Dermis microvascular lymphatic vessel endothelial cell (primary cell): ENCODE measurements around the gene HGFAC. TPM values are rescaled to one million over a fixed set of nuclear protein-coding genes. Genes with fewer than 3 reads are reported as not detected.
"Not testable (repeated sequence)": the region's sequence is repeated elsewhere in the genome, so short reads cannot be mapped to it uniquely, and the experiment has no call there.

Experiments used
- DNase-seq, 2 donors: peaks; one replicate each; pipeline versions ENCODE4 v3.0.0 to v3.0.0-alpha.2; 2010; ENCODE audit warnings: low read depth in 2 of 2
- total RNA-seq: library from RNA; depleted of rRNA; stranded (reverse); fragments of >200 nt; gene quantifications from 2 replicates; pipeline ENCODE4 v1.2.1, GENCODE V29; 2014

The HGFAC gene
- total RNA-seq, 1 donor from 2014 or later, result 0.13 TPM

DNA sequence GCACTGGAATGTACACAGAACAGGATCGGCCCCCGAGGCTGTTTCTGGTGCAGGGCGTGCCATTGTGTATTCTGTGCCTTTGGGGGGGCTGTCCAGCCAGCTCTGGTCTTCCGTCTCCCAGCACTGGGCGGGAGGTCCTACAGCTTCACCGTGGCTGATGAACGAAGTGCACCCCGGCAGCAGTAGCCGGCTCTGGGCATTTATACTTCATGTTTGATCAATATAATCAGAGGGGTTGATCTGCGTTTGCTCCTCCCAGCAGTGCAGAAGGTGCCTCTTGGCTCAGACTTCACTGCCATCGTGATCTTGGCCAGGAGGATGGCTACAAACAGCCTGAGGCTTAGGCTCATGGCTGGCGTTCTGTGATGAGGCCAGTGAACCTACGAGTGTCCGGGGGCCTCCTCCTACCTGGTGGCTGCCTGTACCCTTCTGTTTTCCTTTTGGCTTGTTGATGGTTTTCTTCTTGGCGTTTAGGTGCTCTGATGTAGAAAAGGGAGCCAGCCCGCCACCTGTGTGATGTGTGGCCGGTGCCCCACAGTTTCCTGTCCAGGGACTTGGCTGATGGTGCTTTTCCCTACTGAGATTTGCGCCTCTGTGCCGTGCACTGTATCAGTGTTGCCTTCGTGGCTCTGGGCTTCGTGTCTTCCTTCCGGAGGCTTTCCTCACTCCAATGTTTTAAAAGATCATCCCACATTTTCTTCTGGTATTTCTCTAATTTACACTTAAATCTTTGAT, 31.2 kb upstream of the HGFAC start:
- no peak for DNase-seq

DNA sequence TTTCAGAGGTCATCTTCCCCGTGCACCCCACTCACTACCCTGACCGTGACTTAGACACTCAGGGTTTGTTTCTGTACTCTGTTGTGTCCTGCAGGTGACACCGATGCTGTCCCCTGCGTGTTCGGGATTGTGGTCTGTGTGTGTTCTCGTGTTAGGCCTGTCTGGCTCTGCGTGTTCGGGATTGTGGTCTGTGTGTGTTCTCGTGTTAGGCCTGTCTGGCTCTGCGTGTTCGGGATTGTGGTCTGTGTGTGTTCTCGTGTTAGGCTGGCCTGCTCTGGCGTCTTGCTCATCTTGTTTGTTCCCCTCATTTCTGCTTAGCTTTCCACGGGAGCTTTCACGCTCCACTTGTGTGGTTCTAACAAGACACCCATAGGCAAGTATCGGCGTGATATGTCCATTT, 30.6 kb upstream of the HGFAC start:
- not testable (repeated sequence) for DNase-seq

DNA sequence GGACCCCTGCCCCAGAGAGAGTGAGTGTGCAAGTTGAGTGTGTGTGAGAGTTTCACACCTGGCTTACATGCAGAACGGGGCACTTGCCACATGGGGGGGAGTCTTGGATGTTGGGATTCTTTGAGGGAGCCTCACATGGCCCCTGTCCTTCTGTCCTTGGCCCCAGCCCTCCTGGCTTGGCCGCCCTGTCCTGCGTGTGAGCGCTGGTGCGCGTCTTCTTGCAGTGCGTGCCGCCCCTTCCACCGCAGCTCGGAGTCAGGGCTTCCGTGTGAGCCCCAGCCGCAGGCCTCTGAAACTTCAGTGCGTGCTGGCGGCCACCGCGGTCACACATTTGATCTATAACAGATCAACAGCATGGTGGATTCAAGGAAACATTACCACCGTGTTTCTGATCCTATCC, 30.1 kb upstream of the HGFAC start:
- DNase-seq, result no peak

DNA sequence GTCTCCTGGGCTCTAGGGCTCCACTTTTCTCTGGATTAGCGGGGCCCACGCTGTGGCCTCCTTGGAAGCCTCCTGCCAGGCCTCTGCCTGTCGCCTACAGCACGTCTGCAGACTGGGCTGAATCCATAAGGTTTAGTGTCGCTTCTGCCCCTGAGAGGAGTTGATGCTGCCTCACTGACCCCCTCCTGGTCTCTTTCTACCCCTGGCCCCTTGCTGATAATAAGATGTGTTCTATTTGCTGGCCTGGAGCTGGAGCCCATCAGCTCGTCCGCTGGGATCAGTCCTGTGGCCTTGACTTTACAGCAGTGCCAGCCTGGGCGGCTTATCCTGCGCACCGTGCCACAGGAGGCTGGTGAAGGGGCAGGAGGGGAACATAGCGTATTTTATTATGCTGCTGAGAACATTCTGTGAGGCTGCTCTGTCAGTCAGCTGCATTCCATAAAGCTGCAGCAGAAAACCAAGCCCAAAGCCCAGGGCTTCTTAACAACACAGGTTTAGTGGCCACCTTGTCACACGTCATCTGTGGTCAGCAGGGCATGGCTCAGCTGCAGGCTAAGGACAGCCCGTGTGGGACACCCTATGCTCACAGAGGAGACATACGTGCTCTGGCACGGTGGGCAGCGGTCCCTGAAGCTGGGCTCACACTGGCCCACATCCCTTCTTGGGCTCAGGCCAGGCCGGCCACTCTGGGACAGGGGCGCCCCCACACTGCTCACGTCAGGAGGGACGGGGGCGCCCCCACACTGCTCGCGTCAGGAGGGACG, 29.3 kb upstream of the HGFAC start:
- DNase-seq, result no peak

DNA sequence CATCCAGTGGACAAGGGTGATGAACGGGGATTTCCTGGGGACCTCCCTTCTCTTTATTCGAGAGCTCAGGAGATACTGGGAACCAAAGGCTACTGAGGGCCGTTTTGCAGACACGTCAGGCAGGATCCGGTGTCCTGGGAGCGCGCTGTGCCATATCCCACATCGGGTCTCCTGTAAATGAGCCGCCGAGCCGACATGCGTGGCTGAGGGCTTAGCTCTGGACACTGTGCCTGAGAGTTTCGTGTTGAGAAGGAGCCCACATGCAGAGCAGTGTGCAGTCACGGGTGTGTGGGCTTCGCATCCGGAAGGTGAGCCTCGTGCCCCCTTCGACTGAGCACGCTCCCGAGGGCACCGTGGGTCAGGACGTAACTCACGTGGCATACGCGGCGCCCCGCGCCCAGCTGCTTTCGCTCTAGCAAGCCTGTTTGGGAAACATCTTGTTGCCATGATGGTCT, 28.5 kb upstream of the HGFAC start:
- no peak for DNase-seq

DNA sequence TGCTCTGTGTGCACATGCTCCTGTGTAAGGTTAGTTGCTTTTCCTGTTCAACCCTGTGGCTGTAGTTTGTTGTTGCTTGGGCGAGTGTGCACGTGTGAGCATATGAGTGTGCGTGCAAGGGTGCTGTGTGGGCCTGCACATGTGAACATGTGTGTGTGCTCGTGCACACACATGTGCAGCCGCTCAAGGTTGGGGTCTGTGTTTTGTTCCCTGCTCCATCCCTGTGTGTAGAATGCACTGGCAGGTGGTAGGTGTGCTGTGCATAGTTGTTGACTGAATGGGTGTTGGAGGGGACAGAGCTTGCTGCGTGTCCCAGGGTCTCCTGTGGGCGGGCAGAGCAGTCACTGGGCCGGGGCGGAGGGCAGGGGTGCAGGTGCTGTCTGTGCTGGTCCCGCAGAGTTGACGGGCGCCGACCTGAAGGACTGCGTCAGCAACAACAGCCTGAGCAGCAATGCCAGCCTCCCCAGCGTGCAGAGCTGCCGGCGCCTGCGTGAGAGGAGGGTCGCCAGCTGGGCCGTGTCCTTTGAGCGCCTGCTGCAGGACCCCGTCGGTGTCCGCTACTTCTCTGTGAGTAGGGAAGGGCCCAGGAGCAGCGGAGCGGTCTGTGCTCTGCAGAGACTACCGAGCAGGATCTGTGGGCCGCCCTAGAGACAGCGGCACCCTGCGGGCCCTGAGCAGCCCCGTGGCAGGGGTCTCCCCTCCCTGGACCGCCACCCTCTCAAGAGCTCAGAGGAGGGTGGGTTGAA, 27.9 kb upstream of the HGFAC start:
- no peak for DNase-seq

DNA sequence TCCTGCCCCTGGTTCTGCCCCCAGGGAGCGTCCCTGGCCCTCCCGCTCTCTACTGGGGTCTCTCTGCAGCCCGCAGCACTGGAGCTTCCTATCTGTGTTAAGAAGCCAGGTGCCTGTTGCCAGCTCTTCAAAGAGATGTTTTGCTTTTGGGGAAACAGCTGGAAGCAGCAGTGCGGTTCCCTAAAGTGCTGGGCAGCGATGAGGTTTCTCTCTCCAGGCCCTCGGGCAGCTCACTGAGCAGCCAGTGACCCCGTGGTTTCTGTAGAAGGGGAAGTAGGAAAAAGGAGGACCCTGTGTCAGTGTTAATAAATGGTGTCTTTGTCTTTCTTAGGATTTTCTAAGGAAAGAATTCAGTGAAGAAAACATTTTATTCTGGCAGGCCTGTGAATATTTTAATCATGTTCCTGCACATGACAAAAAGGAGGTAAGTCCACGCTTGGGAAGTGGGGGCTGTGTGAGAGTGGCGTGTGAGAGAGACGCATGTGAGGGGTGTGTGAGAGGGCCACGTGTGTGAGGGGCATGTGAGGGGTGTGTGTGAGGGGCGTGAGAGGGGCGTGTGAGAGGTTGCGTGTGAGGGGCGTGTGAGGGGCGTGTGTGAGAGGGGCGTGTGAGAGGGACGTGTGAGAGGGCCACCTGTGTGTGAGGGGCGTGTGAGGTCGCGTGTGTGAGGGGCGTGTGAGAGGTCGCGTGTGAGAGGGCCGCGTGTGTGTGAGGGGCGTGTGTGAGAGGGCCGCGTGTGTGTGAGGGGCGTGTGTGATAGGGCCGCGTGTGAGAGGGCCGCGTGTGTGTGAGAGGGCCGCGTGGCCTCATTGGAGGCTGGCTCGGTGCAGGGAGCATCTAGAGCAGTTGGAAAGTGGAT, 27.1 kb upstream of the HGFAC start:
- DNase-seq, result no peak

DNA sequence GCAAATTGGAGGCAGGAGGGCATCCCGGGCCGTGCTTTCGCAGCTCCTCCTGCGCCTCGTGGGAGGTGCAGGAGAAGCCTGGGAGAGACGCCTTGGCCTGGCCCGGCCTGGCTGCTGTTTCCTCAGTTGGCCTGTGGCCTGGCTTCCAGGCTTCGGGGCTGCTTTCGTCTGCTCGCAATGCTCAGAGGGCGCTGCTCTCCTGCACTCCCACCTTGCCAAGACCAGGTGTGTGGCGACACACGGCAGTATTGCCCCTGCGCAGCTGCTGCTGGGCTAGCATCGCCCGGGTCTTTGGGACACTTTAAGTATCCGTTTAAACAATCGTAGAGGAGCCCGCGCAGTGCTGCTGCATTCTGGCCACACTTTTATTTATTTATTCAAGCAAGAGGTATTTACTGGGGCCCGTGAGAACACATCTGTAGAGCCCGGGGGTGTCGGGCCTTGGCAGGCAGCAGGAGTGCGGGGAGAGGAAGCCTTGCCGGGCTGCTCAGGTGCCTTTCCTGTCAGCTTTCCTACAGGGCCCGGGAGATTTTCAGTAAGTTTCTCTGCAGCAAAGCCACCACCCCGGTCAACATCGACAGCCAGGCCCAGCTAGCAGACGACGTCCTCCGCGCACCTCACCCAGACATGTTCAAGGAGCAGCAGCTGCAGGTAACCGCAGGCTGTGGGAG, 26.2 kb upstream of the HGFAC start:
- no peak for DNase-seq

DNA sequence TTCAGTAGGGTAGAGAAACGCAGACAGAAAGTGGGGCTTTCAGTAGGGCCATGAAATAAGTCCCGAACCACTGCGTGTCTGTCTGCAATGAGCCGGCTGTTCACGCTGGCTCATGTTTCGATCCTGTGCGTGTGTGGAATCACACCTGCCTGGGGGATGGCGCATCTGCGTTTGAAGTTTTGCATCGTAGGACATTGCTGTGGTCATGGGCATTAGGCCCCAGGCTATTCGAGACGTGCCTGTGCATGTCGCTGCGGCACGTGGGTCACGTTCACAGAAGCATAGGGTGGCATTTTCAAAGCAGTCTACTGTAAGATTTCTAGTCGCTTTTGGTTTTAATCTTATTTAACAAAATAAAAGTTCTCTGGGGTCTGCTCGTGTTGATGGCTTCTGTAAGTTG, 25.5 kb upstream of the HGFAC start:
- DNase-seq, result no peak

DNA sequence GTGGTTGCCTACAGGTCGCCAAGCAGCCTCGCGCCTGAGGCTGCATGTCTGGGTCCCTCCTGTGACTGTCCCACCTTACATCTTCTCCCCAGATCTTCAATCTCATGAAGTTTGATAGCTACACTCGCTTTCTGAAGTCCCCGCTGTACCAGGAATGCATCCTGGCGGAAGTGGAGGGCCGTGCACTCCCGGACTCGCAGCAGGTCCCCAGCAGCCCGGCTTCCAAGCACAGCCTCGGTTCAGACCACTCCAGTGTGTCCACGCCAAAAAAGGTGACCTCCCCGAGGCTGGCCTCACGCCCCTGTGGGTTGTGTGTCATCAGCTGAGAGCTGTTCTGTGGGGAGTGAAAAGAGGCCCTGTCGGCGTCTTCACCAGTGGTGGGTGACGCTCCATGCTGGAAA, 24.9 kb upstream of the HGFAC start:
- DNase-seq, result no peak

DNA sequence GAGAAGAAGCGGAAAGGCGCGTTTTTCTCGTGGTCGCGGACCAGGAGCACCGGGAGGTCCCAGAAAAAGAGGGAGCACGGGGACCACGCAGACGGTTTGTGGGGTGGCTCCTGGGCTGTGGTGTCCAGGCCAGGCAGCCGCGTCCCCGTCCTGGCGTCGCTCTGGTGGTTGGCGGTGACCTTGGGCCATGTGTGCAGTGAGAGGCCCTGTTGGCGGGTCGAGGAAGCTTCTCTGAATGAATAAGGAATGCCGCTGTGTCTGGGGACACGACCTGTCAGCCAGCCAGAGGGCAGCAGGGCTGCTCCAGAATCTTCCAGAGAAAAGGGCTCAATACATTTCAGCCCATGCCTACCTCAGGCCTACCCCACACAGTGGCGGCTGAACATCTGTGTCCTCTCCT, 24.3 kb upstream of the HGFAC start:
- no peak for DNase-seq

DNA sequence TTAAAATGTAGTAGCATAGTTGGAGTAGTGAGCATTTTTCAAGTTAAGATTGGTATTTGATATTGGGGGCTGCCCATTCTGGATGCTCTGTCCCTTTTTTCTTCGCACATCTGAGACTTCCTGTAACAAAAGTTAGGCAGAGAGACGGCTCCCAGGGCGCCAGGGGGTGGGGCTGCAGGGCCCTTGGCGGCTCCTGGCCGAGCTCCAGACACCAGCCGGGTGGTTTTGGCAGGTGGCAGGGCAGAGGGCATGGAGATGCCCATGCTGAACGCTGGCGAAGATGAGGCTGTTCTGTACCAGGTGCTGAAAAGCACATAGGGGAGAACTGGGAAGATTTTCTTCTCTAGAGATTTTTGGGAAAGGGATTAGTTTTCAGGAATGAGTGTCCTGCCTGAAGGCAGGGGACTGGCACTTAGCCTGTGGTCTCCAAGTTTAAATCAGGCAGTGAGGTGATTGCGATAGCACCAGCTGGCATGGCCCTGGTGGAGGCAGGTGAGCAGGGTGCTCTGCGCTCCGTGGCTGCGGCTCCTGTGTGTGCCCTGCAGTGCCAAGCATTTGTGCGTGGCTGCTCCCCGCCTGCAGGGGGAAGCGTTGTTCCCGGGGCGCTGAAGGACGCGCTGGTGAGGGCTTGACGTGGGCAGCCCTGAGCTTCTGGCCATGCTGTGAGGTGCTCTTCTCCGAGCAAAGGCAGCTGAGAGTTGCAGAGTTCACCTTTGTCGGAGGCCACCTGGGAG, 23.6 kb upstream of the HGFAC start:
- no peak for DNase-seq

DNA sequence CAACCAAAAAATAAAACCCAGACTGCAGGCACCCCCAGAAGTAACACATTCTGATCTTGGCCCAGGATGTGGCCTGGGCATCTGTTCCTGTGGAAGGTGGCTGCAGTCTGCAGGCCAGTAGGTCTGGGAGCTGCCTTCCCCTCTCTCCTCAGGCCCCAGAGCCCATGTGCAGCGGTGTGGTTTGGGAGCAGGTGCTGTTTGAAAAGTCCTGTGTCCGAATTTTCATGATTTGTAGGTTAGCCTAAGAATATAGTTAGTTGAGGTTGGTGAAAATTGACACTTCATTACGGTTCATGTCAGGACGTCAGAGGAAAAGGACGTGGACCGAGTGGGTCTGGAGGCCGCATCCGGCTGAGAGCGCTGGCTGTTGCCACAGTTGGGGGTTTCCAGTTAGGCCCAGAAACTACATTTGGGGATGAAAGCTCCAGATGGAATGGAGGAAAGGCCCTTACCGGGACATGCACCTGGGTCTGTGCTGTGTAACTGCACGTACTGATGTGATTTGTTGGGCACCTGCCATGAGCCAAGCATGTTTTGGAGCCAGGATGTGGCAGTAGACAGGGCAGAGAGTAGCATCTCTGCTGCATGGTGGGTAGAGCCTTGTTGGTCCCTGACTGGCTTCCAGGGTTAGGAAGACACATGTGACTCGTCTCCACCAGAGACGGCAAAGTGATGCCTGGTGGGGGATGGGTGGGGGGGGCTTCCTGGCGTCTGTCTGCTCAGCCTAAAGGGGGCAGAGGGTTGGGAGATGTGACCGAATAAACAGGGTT, 21.7 kb upstream of the HGFAC start:
- no peak for DNase-seq

DNA sequence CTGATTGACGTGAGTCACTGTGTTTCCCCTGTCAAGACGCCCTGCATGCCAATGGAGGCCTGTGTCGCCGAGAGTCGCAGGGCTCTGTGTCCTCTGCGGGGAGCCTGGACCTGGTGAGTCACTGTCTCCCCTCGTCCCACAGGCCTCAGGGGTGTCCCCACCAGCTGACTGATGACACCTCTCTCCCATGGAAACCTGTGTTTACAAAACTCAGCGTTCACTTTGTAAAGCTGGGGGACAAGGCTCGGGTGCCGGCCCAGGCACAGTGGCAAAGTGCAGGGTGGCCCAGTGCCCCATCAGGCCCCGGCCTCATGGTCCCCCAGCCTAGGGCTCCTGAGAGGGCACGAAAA, 21.2 kb upstream of the HGFAC start:
- DNase-seq, result no peak

DNA sequence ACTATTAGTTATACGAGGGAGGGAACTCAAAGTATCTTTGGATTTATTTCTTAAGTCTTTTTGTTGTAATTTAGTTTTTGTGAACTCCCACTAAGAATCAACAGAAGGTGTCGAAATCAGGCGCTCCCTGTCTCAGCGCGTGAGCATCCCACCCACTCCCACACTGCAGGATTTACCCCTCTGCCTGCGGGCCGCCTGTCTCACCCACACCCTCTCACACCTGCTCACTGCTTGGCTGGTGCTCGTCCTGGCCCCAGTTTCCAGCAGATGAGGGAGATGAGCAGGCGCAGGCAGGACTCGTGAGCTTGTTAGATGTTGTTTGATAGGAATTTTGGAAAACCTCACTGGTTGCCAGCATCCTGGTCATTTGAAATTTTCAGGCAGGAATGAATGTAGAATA, 20.8 kb upstream of the HGFAC start:
- no peak for DNase-seq

DNA sequence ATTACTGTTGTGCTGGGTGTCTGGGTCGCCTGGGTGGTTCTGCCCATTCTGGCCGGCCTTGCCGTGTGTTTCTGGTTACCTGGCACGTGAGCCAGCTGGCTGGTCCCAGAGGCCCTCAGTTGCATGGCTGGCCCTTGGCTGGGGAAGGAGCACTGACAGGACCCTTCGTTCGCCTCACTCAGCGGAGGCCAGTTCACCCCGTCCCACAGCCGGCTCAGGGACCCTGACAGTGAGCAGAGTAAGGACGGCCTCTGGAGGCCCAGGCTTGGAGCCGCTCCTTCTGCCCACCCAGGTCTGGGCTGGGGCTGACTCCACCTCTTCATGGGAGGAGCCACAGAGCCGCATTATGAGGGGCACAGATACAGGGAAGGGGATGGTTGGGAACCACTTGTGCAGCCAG, 20.3 kb upstream of the HGFAC start:
- DNase-seq, result no peak

DNA sequence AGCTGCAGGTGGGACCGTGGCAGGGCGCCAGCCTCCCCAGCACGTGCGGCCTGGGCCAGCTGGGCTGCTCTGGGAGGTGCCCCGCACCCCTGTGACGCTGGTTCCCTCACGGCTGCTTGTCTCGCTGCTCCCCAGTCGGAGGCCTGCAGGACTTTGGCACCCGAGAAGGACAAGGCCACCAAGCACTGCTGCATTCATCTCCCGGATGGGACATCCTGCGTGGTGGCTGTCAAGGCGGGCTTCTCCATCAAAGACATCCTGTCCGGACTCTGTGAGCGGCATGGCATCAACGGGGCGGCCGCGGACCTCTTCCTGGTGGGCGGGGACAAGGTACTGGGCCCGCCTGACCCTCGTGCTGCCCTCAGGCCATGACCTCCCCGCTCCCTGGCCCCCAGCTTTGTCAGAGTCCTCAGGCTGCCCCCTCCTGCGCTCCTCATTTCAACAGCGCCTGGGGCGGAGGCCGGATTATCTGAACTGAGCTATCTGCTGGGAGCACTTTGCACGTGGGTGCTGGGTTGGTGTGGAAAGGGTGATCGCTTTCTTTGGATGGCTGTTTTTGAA, 19.4 kb upstream of the HGFAC start:
- no peak for DNase-seq

DNA sequence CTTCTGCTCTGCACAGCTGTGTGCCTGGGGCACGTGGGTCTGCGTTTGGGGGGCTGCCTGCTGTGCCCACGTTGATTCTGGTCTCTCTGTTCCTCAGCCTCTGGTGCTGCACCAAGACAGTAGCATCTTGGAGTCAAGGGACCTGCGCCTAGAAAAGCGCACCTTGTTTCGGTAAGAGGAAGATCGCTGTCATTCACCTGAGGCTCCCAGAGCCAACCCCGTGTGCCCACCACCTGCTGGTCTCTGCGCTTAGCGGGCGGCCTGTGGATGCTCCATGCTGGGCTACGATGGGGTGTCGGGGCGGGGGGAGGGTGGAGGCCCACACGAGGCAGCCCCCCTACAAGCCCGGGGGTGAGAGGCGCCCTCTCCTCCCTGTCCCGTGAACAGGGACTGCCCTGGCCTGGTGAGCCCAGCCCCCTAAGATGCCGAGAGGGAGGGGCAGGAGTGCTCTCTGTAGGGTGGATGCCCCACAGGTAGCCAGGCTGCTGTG, 18.9 kb upstream of the HGFAC start:
- DNase-seq, result no peak

DNA sequence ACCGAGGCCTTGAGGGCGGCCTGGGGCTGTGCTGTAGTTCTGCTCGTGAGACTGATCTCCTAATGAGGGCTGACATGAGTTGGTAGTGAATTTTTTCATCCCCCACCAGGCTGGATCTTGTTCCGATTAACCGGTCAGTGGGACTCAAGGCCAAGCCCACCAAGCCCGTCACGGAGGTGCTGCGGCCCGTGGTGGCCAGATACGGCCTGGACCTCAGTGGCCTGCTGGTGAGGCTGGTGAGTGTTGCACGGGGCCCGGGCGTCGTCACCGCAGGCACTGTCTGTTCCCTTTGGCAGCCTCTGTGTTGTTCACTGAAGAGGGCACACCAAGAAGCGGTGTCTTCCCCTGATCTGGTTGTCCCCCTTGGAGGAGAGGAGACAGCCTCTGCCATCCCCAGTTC, 18.4 kb upstream of the HGFAC start:
- DNase-seq, result no peak
